Measurements from ENCODE around the gene BTD.
A peak's percentile ranks its signal among the peaks of the same experiment; 100 is the strongest.

BTD gene

DNA sequence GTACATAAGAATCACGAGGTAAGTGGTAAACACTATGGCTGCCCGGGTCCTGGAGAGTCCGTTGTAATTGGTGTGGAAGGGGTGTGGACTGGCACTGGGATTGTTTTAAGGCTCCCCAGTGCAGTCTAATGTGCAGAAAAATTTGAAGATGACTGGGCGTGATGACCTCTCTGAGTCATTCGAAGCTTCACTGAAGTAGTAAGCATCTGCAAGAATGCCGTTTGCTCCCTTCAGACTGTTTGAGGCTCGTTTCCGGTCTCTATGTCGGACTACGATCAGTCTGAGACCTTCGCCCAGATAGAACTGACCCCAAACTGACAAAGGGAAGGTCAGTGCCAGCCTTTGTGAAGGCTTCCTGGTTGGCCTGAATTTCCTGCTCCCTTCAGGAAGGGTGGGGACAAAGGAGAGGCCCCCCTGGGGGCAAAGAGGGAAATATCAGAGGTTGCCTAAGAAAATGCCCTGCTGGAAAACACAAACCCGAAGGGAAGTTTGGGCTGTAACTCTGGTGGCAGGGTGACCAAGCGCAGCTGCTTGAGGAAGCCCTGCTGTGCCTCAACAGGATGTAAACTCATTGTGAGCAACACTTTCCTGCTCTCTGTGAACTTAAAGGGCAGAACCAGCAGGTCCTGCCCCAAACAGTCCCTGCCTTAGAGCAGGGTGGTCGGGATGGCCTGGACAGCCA is 34.6 kb downstream of the BTD start:
- DNase-seq (ENCODE audit: low read depth in 2 of 2): peak; percentile 74 to 76

DNA sequence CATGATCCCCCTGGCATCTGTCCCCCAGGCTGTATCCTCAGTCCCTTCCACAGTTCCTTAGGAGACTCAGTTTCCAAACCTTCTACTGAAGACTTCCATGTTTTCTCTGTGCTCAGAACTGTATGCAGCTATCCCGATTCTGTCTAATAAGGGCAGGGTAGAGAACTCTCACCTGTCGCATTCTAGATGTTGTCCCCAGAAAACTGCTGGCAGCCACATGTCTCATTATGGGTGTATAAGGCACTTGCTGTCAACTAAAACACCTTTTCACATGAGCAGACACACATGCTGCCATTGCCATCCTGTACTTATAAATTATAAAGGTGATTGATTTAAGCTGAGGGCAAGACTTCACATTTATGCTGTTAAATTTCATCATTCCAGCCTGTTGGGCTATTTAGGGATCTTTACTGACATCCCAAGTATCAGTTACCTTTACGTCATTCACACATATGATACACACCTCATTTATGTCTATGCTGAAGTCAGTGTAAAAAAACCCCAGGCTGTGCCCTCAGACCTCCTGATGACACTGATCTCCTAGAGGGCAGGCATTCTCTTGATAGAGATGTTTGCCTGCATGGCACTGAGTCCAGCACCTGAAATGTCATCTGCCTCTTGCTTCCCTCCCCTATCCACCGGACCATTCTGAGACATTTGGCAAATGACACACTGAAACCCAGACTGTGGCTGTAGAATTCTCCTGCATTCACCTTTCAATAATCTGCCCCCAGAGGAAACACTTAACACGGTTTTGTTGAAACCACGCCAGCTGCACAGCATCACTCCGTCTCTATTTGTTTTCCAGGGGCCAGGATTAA is 35.8 kb downstream of the BTD start:
- no peak for DNase-seq (ENCODE audit: low read depth in 2 of 2)

DNA sequence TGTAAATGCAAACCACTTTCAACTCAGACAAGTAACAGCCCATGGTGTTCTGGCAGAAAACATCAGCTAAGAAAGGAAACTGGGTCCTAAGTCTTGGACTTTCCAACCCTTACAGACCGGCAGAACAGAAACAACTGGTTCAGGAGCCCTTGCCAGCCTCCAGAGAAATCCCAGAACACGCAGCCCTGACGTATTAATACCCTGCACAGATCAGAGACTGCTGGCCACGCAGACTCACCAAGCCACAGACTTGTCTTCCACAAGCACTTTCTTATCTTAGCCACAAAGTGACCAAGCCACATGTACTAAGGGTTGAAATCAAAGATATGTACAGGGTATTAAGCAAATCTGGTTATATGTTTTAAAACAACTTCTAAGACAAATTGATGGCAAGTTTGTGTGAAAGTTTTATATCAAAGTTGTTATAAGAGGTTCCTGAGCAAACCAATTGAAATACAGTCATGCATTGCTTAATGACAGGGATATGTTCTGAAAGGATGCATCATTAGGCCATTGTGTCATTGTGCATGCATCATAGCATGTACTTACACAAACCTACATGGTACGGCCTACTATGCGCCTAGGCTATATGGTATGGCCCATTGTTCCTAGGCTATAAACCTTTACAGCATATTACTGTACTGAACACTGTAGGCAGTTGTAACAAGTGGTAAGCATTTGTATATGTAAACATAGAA is 36.8 kb downstream of the BTD start:
- no peak for DNase-seq (ENCODE audit: low read depth in 2 of 2)

DNA sequence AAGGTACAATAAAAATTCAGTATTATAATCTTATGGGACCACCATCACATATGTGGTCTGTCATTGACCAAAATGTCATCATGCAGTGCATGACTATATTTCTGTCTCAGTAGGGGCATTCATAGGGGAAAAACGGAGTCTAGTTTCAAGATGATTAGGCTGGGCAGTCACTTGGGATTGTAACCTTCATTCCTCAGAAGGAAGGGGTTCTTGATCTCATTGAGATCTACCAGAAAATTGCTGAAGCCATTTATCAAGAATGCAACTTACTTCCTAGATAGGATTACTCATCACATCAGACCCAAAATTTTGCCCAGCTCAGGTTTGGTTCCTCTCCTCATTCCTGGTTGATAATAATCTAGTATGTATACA is 37.3 kb downstream of the BTD start:
- no peak for DNase-seq (ENCODE audit: low read depth in 2 of 2)

DNA sequence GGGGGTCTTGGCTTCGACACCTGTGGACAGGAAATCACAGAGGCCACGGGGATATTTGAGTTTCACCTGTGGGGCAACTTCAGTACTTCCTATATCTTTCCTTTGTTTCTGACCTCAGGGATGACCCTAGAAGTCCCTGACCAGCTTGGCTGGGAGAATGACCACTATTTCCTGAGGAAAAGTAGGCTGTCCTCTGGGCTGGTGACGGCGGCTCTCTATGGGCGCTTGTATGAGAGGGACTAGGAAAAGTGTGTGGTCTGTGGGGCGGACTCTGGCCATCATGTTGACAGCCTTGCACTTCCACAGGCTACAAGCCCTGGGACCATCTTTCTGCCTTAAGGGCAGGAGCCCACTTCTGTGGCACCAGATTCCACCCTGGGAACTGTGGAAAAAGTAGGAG is 43.7 kb downstream of the BTD start:
- DNase-seq (ENCODE audit: low read depth in 2 of 2): no peak

GRCh38 chr3:15645740-15646501 is 44.4 kb downstream of the BTD start:
- DNase-seq (ENCODE audit: low read depth in 2 of 2): peak; percentile 86

- peak; percentile 97 to 98 for DNase-seq (ENCODE audit: low read depth in 2 of 2)
Measured at GRCh38 chr3:15646851-15647511, 45.4 kb downstream of the BTD start.

- peak; percentile 96 to 97 for DNase-seq (ENCODE audit: low read depth in 2 of 2)
Measured at GRCh38 chr3:15647611-15648167, 46.1 kb downstream of the BTD start.

GRCh38 chr3:15649341-15649740 is 47.8 kb downstream of the BTD start:
- no peak for DNase-seq (ENCODE audit: low read depth in 2 of 2)

DNA sequence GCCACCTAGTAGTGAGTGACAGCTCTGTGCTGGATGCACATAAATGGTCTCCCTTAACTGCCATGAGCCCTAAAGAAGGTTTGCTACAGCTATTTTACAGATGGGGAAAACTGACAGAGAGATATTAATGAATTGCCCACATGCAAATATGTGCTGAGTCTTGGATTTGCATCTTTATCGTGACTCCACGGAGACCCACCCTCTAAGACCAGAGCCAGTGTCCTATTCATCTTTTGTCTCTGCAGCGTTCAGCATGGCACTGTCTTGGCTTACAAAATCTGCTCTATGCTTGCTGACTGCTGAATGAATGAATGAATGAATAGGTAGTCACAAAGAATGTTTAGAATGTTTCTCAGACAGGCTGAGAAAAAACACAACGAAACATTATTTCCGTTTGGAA is 48.3 kb downstream of the BTD start:
- no peak for DNase-seq (ENCODE audit: low read depth in 2 of 2)

GRCh38 chr3:15651396-15651795 is 49.9 kb downstream of the BTD start:
- DNase-seq (ENCODE audit: low read depth in 2 of 2): no peak

DNA sequence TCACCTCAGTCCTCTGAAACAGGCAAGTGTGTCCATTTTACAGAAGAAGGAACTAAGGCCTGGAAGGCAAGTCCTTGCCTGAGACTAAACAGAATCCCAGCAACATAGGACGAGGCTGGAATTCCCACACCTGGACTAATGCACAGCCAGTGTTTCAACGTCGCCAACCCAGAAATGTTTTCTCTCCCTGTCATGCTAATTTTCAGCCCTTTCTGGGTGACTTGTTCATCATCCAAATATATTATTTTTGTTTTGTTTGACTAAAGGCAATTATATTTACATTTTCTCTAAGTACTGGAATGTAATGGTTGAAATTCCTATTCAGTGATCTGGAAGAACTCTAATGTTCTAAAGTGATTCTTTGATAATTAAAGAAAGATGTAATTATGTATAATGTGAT is 51.8 kb downstream of the BTD start:
- DNase-seq (ENCODE audit: low read depth in 2 of 2): no peak

DNA sequence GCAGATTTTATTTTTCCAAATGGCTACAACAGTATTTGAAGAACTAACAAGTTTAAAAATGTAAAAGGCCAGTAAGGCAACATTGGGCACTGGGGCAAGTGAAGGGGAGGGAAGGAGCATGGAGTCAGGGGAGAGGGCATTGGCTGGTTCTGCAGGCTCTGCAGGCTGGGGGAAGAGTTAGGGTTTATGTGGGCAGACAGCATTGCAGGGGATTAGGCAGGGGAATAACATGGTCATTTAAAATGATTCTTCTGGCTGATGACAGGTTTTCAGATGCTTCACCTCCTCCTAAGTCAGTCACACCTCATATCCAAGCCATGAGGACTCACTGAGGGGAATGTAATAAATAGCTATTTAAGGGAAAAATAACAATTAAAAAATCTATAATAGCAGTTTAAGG is 52.6 kb downstream of the BTD start:
- DNase-seq (ENCODE audit: low read depth in 2 of 2): no peak

GRCh38 chr3:15654891-15655290 is 53.3 kb downstream of the BTD start:
- DNase-seq (ENCODE audit: low read depth in 2 of 2): no peak

- DNase-seq (ENCODE audit: low read depth in 2 of 2): no peak
Measured at GRCh38 chr3:15656342-15656741, 54.8 kb downstream of the BTD start.

- no peak for DNase-seq (ENCODE audit: low read depth in 2 of 2)
Measured at GRCh38 chr3:15657016-15657415, 55.5 kb downstream of the BTD start.

- no peak for DNase-seq (ENCODE audit: low read depth in 2 of 2)
Measured at GRCh38 chr3:15659254-15659975, 57.9 kb downstream of the BTD start.

DNA sequence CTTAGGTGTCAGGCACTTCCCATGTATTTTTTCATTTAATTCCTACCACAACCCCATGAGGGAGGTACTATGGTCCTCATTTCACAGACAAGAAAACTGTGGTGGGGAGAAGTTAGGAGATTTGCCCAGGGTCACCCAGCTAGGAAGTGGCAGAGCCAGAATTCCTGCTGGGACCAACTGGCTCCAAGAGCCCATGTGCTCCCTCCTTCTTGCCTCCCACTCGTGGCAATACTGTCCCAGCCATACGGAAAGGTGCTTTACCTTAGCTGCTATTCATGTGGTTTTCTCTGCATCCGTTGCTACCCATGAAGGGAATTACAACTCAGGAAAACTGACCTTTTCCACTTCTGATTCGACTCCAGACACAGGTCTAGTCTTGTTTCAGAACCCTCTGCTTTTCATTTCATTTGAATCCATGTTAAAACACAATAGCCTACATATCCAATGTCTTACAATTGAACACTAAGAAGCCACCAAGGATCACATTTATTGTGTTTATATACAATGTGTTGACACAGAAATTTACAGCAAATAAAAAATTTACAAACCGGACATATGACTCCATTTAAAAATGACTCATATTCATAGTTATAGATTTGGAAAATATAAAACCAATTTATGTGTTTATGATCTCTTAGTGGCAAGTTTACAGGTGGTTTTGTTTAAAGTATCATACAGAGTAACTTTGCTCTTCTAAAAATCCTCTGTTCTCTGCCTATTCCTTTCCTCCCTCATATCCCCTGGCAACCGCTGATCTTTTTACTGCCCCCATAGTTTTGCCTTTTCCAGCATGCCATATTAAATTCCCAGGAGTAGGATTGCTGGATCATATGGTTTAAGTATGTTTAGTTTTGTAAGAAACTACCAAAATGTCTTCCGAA is 58.8 kb downstream of the BTD start:
- DNase-seq (ENCODE audit: low read depth in 2 of 2): peak; percentile 46 to 59

DNA sequence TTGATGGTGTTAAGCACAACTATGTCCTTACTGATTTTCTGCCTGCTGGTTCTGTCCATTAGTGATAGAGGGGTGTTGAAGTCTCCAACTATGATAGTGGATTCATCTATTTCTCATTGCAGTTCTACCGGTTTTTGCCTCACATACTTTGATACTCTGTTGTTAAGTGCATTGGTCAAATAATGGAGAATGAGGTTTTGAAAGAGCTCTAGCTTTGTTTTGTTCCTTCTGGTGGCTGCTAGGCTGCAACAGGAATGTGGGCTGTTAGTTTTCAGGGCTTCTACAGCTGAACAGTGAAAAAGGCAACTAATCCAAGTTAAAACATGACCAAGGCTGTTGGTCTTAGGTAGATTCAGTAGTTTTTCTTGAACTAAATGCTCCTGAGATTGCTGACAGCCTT is 62.6 kb downstream of the BTD start:
- DNase-seq (ENCODE audit: low read depth in 2 of 2): no peak
